GM20000 (cell line): ENCODE data around the gene PTPN21.

Experiments
- DNase-seq: peaks from one replicate; pipeline ENCODE4 v3.0.0; 2012; ENCODE audit warnings: low spot score
- CTCF ChIP-seq: IDR thresholded peaks from 2 replicates; pipeline ENCODE4 v1.5.1; 2012; ENCODE audit warnings: mild to moderate bottlenecking, control low read depth; ENCODE audit errors: extremely low read depth, missing control alignments

The PTPN21 gene

GRCh38 chr14:88504602-88505001 lies 50.2 kb downstream of the PTPN21 start:
- no peak for TF ChIP-seq CTCF
- DNase-seq = no peak

GRCh38 chr14:88503754-88504406 lies 50.9 kb downstream of the PTPN21 start:
- no peak for DNase-seq
- TF ChIP-seq CTCF = no peak

- TF ChIP-seq CTCF = no peak
- no peak for DNase-seq
Observed at GRCh38 chr14:88502740-88503139, 52.1 kb downstream of the PTPN21 start.

- TF ChIP-seq CTCF = no peak
- no peak for DNase-seq
Observed at GRCh38 chr14:88500611-88501010, 54.2 kb downstream of the PTPN21 start.

- no peak for TF ChIP-seq CTCF
- no peak for DNase-seq
Observed at GRCh38 chr14:88499225-88499624, 55.6 kb downstream of the PTPN21 start.

- no peak for DNase-seq
- no peak for TF ChIP-seq CTCF
Observed at GRCh38 chr14:88496414-88496813, 58.4 kb downstream of the PTPN21 start.

- no peak for DNase-seq
- TF ChIP-seq CTCF = no peak
Observed at GRCh38 chr14:88493392-88494185, 61.2 kb downstream of the PTPN21 start.
